Progenitor cell of endocrine pancreas (in vitro differentiated cells): ENCODE results near the gene TMC4. TPM values are rescaled to one million over a fixed set of nuclear protein-coding genes. Genes with fewer than 3 reads are reported as not detected.
"Not testable (repeated sequence)": the region's sequence is repeated elsewhere in the genome, so short reads cannot be mapped to it uniquely, and the experiment has no call there.

Source experiments
- DNase-seq: peaks from one replicate; pipeline ENCODE4 v3.0.0; 2021; ENCODE audit warnings: low spot score; ENCODE audit not compliant: unreplicated experiment
- H3K27ac Mint-ChIP-seq: 2 replicates; pipeline ENCODE4 v1.8.0; 2021; ENCODE audit warnings: mild to moderate bottlenecking, moderate library complexity, mixed read lengths
- H3K27me3 Mint-ChIP-seq: 2 replicates; pipeline ENCODE4 v1.8.0; 2021; ENCODE audit warnings: mixed read lengths
- H3K36me3 Mint-ChIP-seq: 2 replicates; pipeline ENCODE4 v1.8.0; 2022; ENCODE audit warnings: mixed read lengths; ENCODE audit not compliant: insufficient read depth
- H3K4me1 Mint-ChIP-seq: 2 replicates; pipeline ENCODE4 v1.8.0; 2021; ENCODE audit warnings: low read depth, mixed read lengths
- H3K4me3 Mint-ChIP-seq: 2 replicates; pipeline ENCODE4 v1.8.0; 2021; ENCODE audit warnings: low read depth, mild to moderate bottlenecking, moderate library complexity, mixed read lengths
- H3K9me3 Mint-ChIP-seq: 2 replicates; pipeline ENCODE4 v1.8.0; 2021; ENCODE audit warnings: low read depth, mixed read lengths
- long read RNA-seq: library from polyadenylated mRNA; unstranded; transcript quantifications from one replicate; pipeline ENCODE4 v2.0.0, GENCODE V29; 2020
- total RNA-seq: library from RNA; stranded (reverse); gene quantifications from 2 replicates; pipeline ENCODE4 v1.2.1, GENCODE V29; 2021
- TF ChIP-seq, protein P1 (sequence below): fragments of 200-600 bp; sonication (generic); IDR thresholded peaks from one replicate; pipeline ENCODE4 v1.5.0; 2021; ENCODE audit warnings: antibody characterized with exemption, mild to moderate bottlenecking; ENCODE audit not compliant: unreplicated experiment

TMC4 gene, protein sequence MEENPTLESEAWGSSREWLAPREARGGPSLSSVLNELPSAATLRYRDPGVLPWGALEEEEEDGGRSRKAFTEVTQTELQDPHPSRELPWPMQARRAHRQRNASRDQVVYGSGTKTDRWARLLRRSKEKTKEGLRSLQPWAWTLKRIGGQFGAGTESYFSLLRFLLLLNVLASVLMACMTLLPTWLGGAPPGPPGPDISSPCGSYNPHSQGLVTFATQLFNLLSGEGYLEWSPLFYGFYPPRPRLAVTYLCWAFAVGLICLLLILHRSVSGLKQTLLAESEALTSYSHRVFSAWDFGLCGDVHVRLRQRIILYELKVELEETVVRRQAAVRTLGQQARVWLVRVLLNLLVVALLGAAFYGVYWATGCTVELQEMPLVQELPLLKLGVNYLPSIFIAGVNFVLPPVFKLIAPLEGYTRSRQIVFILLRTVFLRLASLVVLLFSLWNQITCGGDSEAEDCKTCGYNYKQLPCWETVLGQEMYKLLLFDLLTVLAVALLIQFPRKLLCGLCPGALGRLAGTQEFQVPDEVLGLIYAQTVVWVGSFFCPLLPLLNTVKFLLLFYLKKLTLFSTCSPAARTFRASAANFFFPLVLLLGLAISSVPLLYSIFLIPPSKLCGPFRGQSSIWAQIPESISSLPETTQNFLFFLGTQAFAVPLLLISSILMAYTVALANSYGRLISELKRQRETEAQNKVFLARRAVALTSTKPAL
- total RNA-seq = 119 and 125 TPM in 2 replicates
- long read RNA-seq, transcript TMC4-210 (15 exons, 2,373 nt) = major isoform, 14 of 27 reads
- long read RNA-seq, partial matches to known transcripts = 4 of 27 reads
- long read RNA-seq, other reads (novel, unspliced or antisense) = 9 of 27 reads

DNA sequence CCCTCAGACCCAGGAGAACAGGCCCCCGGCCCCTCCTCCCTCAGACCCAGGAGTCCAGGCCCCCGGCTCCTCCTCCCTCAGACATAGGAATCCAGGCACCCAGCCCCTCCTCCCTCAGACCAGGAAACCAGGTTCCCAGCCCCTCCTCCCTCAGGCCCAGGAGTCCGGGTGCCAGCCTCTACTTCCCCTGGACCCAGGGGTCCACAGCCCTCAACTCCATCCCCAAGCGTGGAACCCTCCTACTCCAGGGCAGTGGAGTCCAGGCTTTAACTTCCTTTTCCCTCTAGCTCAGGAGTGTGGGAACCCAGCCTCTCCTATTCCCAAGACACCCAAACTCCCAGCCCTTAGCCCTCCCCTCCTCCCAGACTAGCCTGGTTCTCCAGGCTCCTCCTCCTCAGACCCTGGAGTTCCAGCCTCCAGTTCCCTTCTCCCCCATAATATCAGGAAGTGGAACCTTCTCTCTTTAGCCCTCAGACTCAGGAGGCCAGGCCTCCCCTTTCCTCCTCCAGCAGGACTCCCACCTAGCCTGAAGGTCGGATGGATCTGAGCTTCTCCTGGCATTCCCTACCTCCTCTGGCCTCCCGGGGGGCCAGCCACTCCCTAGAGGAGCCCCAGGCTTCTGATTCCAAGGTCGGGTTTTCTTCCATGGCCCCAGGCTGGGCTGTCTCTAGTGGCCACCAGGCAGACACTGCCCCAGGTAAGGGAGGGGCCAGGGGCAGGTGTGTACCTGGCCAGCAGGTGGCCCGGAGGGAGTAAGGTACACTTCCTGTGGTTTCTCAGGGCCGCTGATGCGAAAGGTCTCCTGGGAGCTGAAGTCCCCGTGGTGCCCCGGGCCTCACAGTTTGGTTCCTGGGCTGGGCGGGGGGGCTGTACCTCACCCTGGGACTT lies at the start of gene TMC4:
TMC4 (minus strand) TSS at position 690 of the 888 bp plus-strand sequence; CDS start at position 647, 43 bp downstream.
- peak; percentile 77 for DNase-seq
- peaks cover 11% of the 10 kb centered on the region for H3K4me1 Mint-ChIP-seq
- TF ChIP-seq, protein P1, sequence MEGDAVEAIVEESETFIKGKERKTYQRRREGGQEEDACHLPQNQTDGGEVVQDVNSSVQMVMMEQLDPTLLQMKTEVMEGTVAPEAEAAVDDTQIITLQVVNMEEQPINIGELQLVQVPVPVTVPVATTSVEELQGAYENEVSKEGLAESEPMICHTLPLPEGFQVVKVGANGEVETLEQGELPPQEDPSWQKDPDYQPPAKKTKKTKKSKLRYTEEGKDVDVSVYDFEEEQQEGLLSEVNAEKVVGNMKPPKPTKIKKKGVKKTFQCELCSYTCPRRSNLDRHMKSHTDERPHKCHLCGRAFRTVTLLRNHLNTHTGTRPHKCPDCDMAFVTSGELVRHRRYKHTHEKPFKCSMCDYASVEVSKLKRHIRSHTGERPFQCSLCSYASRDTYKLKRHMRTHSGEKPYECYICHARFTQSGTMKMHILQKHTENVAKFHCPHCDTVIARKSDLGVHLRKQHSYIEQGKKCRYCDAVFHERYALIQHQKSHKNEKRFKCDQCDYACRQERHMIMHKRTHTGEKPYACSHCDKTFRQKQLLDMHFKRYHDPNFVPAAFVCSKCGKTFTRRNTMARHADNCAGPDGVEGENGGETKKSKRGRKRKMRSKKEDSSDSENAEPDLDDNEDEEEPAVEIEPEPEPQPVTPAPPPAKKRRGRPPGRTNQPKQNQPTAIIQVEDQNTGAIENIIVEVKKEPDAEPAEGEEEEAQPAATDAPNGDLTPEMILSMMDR = peak; percentile 84
- H3K27ac Mint-ChIP-seq = peak within 1 kb of the TSS; percentile 97
- peak within 1 kb of the TSS; percentile 94 for H3K4me3 Mint-ChIP-seq
- H3K9me3 Mint-ChIP-seq = no peaks in the 10 kb centered on the region
- H3K27me3 Mint-ChIP-seq = no peaks in the 10 kb centered on the region
- peaks cover 5% of the 10 kb centered on the region for H3K36me3 Mint-ChIP-seq

DNA sequence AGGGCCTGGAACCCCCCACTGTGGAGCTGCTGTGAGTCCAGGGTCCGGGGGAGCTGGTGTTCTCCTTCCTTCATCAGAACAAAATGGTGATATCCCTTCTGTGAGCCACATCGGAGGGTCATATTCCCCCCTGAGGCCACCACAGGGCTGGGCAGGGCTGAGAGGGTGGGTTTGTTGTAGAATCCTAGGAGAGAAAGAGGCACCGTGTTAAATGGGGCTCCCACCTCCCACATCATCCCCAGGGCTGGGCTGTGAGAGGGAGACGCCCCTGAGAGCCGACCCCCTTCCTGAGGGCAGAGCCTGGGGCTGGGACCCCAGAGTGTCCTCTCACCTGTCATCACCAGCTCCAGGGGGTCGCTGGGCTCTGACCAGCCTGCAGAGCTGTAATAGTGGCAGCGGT lies 49.0 kb upstream of the TMC4 start:
- H3K4me3 Mint-ChIP-seq, H3K36me3 Mint-ChIP-seq, H3K27ac Mint-ChIP-seq, DNase-seq, H3K9me3 Mint-ChIP-seq, H3K4me1 Mint-ChIP-seq: not testable (repeated sequence)
- peaks cover 29% of the 10 kb centered on the region for H3K27me3 Mint-ChIP-seq

DNA sequence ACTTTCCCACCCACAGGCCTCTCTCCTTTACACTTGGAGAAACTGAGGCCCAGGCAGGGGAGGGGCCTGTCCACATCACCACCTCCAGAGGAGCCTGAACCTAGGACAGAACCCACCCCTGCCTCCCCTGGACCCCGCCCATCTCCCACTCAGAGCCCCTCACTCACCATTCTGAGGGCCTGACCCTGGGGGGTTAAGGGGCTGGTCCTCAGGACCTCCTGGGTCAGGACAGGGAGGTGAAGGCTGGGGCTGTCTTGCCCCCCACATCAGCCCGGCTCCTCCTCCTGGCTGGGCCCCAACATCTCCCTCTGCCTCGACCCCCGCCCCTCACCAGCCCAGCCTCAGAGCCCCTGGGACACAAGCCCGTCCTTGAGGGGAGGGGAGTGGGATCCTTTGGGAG lies 46.7 kb upstream of the TMC4 start:
- H3K4me3 Mint-ChIP-seq, H3K36me3 Mint-ChIP-seq, H3K27ac Mint-ChIP-seq, H3K4me1 Mint-ChIP-seq, H3K9me3 Mint-ChIP-seq, DNase-seq: not testable (repeated sequence)
- H3K27me3 Mint-ChIP-seq = peaks cover 17% of the 10 kb centered on the region

DNA sequence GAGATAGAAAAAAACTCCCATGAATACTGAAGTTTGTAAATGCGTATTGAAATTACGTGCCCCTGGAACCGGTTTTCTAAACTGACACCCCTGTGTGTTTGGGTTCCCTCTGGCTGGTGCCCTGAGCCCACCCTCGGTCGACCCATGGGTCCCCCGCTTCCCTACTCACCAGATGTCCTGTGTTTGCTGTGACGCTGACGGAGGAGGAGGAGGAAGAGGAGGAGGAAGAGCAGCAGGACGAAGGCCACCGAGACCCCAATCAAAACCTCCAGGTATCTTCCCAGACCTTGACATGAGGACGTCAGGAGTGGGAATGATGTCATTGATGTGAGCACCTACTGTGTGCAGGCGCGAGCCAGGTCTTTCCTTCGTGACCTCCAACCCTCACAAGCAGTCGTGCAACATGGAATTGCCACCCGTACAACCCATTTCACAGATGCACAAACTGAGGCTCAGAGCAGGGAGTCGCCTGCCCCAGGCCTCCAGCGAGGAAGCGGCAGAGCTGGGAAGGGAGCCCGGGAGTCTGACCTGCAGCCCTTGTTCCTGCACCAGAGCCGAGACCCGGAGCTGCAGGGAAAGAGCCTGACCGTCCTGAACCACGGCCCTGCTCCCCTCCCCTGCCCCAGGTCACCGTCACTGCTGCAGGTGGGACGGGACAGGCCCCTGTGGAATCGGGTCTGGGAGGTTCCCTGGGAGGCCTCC lies 46.2 kb upstream of the TMC4 start:
- H3K27me3 Mint-ChIP-seq = peaks cover 13% of the 10 kb centered on the region
- H3K4me1 Mint-ChIP-seq = peaks cover 4% of the 10 kb centered on the region
- no peak for DNase-seq
- no peaks in the 10 kb centered on the region for H3K9me3 Mint-ChIP-seq
- H3K27ac Mint-ChIP-seq = no peak overlapping the region
- H3K4me3 Mint-ChIP-seq = no peak overlapping the region
- TF ChIP-seq, protein P1 = no peak
- H3K36me3 Mint-ChIP-seq = peaks cover 6% of the 10 kb centered on the region

DNA sequence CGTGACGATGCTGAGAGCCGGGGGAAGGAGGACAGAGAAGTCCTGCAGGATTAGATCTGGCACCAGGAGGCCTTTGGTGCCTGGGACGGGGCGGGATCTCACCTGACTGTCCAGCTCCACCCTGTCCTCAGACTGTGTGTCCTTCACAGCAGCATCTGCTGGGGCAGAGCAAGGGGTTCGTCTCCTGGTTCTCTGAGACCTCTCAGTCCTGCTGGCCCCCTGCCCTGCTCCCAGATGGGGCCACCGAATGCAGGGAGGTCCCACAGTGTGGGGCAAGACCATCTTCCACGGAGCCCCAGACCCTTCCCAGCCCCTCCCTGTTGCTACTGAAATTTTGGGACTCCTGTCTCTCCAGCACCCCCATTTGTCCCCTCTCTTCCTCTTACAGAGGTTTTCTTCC lies 45.3 kb upstream of the TMC4 start:
- peaks cover 6% of the 10 kb centered on the region for H3K36me3 Mint-ChIP-seq
- H3K4me3 Mint-ChIP-seq = no peak overlapping the region
- TF ChIP-seq, protein P1 = no peak
- DNase-seq = no peak
- H3K9me3 Mint-ChIP-seq = no peaks in the 10 kb centered on the region
- no peak overlapping the region for H3K27ac Mint-ChIP-seq
- H3K27me3 Mint-ChIP-seq = peaks cover 5% of the 10 kb centered on the region
- peaks cover 4% of the 10 kb centered on the region for H3K4me1 Mint-ChIP-seq

DNA sequence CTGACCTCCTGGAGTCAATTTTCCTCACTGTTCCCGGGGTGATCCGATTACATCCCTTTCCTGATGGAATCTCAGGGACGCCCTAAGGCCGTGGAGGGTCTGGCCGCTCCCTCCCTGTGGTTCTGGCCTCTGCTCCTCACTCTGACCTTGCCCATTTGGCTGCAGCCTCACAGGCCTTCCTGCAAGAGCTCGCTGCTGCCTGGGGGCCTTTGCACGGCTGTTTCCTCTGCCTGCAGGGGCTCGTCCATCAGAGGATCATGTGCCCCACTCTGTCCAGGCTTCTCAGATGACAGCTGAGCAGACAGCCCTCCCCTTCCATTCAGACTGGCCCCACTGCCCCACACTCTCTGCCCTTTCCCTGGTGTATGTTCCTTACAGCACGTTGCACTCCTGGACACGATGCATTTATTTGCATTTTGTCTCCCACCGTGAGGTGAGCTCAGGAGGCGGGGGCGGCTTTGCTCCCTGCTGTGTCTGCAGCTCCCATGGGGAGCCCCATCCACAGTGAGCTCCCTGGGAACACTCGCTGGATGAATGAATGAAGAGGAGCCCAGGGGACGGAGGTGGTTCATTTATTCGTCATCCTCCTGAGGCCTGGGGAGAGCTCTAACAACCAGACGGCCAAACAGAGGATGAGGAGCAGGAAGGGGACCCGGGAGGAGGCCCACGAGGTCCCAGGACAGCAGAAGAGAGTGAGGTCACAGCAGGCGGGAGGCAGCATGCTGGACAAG lies 44.7 kb upstream of the TMC4 start:
- not testable (repeated sequence) for H3K36me3 Mint-ChIP-seq, H3K4me3 Mint-ChIP-seq, DNase-seq, H3K9me3 Mint-ChIP-seq, H3K27ac Mint-ChIP-seq, H3K4me1 Mint-ChIP-seq, H3K27me3 Mint-ChIP-seq
